ENCODE measurements around the gene ALPL. TPM values are rescaled to one million over a fixed set of nuclear protein-coding genes. Genes with fewer than 3 reads are reported as not detected.

The ALPL gene
- total RNA-seq, 1 experiment from 2014 or later, result 0.73 TPM

GRCh38 chr1:21613072-21613867 is 104.0 kb downstream of the ALPL start:
- Histone ChIP-seq H2AFZ (ENCODE audit: low read length) (no peak overlapping the region), H3K27me3 (ENCODE audit: low read length) (no peaks in the 10 kb centered on the region), H3F3A (ENCODE audit: low read length, unreplicated experiment) (no peaks in the 10 kb centered on the region), H3K9ac (ENCODE audit: low read length) (no peak overlapping the region), H3K4me3 (ENCODE audit: low read length) (no peak overlapping the region), H3K9me3 (ENCODE audit: low read length) (no peaks in the 10 kb centered on the region), H4K20me1 (ENCODE audit: low read length) (no peaks in the 10 kb centered on the region), H3K79me2 (ENCODE audit: low read length) (no peaks in the 10 kb centered on the region), H3K9me2 (replicated peaks; ENCODE audit: low read length) (no peaks in the 10 kb centered on the region), H3K36me3 (ENCODE audit: low read depth, low read length) (no peaks in the 10 kb centered on the region), H3K27ac (ENCODE audit: low read length) (no peak overlapping the region), H3K4me1 (ENCODE audit: insufficient read depth, low read length) (peaks cover 10% of the 10 kb centered on the region; the same call in 1 of the 2 replicates), H3K4me2 (ENCODE audit: low read length) (no peak overlapping the region)
- BruUV-seq (replicated peaks), result no TSS peak
- ATAC-seq (no peak), DNase-seq (no peak)
- no peak for TF ChIP-seq EZH2phosphoT487 (IDR thresholded peaks at IDR 0.05; ENCODE audit: borderline replicate concordance, low read length)
- no peak for TF ChIP-seq EZH2 (IDR thresholded peaks at IDR 0.05; ENCODE audit: low read length, unreplicated experiment)
- TF ChIP-seq CTCF (conservative IDR thresholded peaks at IDR 0.05; ENCODE audit: low read depth, low read length), result no peak
- intact Hi-C loops (cut with micrococcal nuclease), result no loop called here
- POLR2A ChIA-PET (ENCODE audit: unreplicated experiment), result no interaction called here
- CTCF ChIA-PET, result no interaction called here

- Histone ChIP-seq H3K27me3 (ENCODE audit: low read length) (no peaks in the 10 kb centered on the region), H3K79me2 (ENCODE audit: low read length) (no peaks in the 10 kb centered on the region), H3K4me2 (ENCODE audit: low read length) (peak overlapping the region; percentile 33; the same call in 1 of the 2 replicates), H3K9ac (ENCODE audit: low read length) (no peak overlapping the region), H3K27ac (ENCODE audit: low read length) (0 out of 2 replicates have a peak overlapping the region, but pooled peaks have one; percentile 6), H4K20me1 (ENCODE audit: low read length) (no peaks in the 10 kb centered on the region), H2AFZ (ENCODE audit: low read length) (no peak overlapping the region), H3K4me3 (ENCODE audit: low read length) (no peak overlapping the region), H3K4me1 (ENCODE audit: insufficient read depth, low read length) (peaks cover 10% of the 10 kb centered on the region; the same call in 1 of the 2 replicates), H3F3A (ENCODE audit: low read length, unreplicated experiment) (no peaks in the 10 kb centered on the region), H3K9me3 (ENCODE audit: low read length) (no peaks in the 10 kb centered on the region), H3K9me2 (replicated peaks; ENCODE audit: low read length) (no peaks in the 10 kb centered on the region), H3K36me3 (ENCODE audit: low read depth, low read length) (no peaks in the 10 kb centered on the region)
- CTCF ChIA-PET, result no interaction called here
- POLR2A ChIA-PET (ENCODE audit: unreplicated experiment), result no interaction called here
- intact Hi-C loops (cut with micrococcal nuclease), result no loop called here
- peak; percentile 30 for DNase-seq
- peak; percentile 80 for ATAC-seq
- TF ChIP-seq EZH2phosphoT487 (IDR thresholded peaks at IDR 0.05; ENCODE audit: borderline replicate concordance, low read length), result no peak
- no peak for TF ChIP-seq EZH2 (IDR thresholded peaks at IDR 0.05; ENCODE audit: low read length, unreplicated experiment)
- TF ChIP-seq CTCF (conservative IDR thresholded peaks at IDR 0.05; ENCODE audit: low read depth, low read length), result no peak
- no TSS peak for BruUV-seq (replicated peaks)
These were observed 105.3 kb downstream of the ALPL start for GRCh38 chr1:21614419-21615115.

GRCh38 chr1:21616372-21616771 is 107.1 kb downstream of the ALPL start:
- Histone ChIP-seq H4K20me1 (ENCODE audit: low read length) (no peaks in the 10 kb centered on the region), H3K36me3 (ENCODE audit: low read depth, low read length) (no peaks in the 10 kb centered on the region), H3K27me3 (ENCODE audit: low read length) (no peaks in the 10 kb centered on the region), H3K4me1 (ENCODE audit: insufficient read depth, low read length) (peaks cover 11% of the 10 kb centered on the region; the same call in 1 of the 2 replicates), H3K27ac (ENCODE audit: low read length) (no peak overlapping the region), H3K9me3 (ENCODE audit: low read length) (no peaks in the 10 kb centered on the region), H3K79me2 (ENCODE audit: low read length) (no peaks in the 10 kb centered on the region), H3K9me2 (replicated peaks; ENCODE audit: low read length) (no peaks in the 10 kb centered on the region), H2AFZ (ENCODE audit: low read length) (no peak overlapping the region), H3K4me3 (ENCODE audit: low read length) (no peak overlapping the region), H3F3A (ENCODE audit: low read length, unreplicated experiment) (no peaks in the 10 kb centered on the region), H3K4me2 (ENCODE audit: low read length) (no peak overlapping the region), H3K9ac (ENCODE audit: low read length) (no peak overlapping the region)
- CTCF ChIA-PET, result no interaction called here
- ATAC-seq (no peak), DNase-seq (no peak)
- TF ChIP-seq EZH2 (IDR thresholded peaks at IDR 0.05; ENCODE audit: low read length, unreplicated experiment) (no peak), CTCF (conservative IDR thresholded peaks at IDR 0.05; ENCODE audit: low read depth, low read length) (no peak), EZH2phosphoT487 (IDR thresholded peaks at IDR 0.05; ENCODE audit: borderline replicate concordance, low read length) (no peak)
- intact Hi-C loops (cut with micrococcal nuclease), result no loop called here
- POLR2A ChIA-PET (ENCODE audit: unreplicated experiment), result no interaction called here
- no TSS peak for BruUV-seq (replicated peaks)

Measured in PC-3 (cell line).